SK-N-SH (cell line): ENCODE data around the gene NOD1. TPM values are rescaled to one million over a fixed set of nuclear protein-coding genes. Genes with fewer than 3 reads are reported as not detected.

ENCODE experiments used
- CTCF ChIA-PET: fragments of 300-600, 350-600 bp; formaldehyde crosslinking; extraction: SDS; loops from one replicate; lab custom pipeline; 2021; lab: Yijun Ruan, JAX
- POLR2A ChIA-PET: fragments of 350-600 bp; sonication (Branson Sonifier 250); formaldehyde crosslinking; extraction: SDS; loops from one replicate; lab custom pipeline; 2020; ENCODE audit warnings: antibody characterized with exemption, inconsistent platforms; lab: Yijun Ruan, JAX
- DNase-seq: peaks from one replicate; pipeline ENCODE4 v3.0.0; 2012
- H2AFZ ChIP-seq: fragments of 200-600 bp; sonication (generic); 2 replicates; pipeline ENCODE4 v1.8.1; 2016; ENCODE audit warnings: antibody characterized with exemption, mild to moderate bottlenecking, low read depth
- H3F3A ChIP-seq: fragments of 200-600 bp; sonication (generic); replicated peaks from 2 replicates; pipeline ENCODE3; 2016; ENCODE audit warnings: antibody characterized with exemption, mild to moderate bottlenecking; ENCODE audit not compliant: insufficient read depth
- H3K27ac ChIP-seq, 2 experiments: fragments of 200-500 bp in 1 of 2; fragments of 200-600 bp in 1 of 2; sonication (Bioruptor generic) in 1 of 2; sonication (generic), shearing (Covaris generic) in 1 of 2; 2 replicates each; pipeline versions ENCODE4 v1.5.1 to v1.6.1; 2014 to 2016; ENCODE audit warnings: low read depth in 2 of 2, inconsistent platforms in 1 of 2, low read length in 1 of 2, mild to moderate bottlenecking in 1 of 2, mixed read lengths in 1 of 2
- H3K27me3 ChIP-seq: fragments of 200-600 bp; sonication (generic), shearing (Covaris generic); 2 replicates; pipeline ENCODE4 v1.6.1; 2016; ENCODE audit warnings: mixed run types; ENCODE audit not compliant: insufficient read depth
- H3K36me3 ChIP-seq, 2 experiments: fragments of 200-500 bp in 1 of 2; fragments of 200-600 bp in 1 of 2; sonication (Bioruptor generic) in 1 of 2; sonication (generic) in 1 of 2; replicated peaks in 1 of 2; 2 replicates each; pipeline versions ENCODE3 to v1.5.1; 2014 to 2016; ENCODE audit warnings: low read length in 1 of 2, mild to moderate bottlenecking in 1 of 2; ENCODE audit not compliant: insufficient read depth in 2 of 2, control insufficient read depth in 1 of 2
- H3K4me1 ChIP-seq, 2 experiments: fragments of 200-500 bp in 1 of 2; fragments of 200-600 bp in 1 of 2; sonication (Bioruptor generic) in 1 of 2; sonication (generic), shearing (Covaris generic) in 1 of 2; 2 replicates each; pipeline versions ENCODE4 v1.5.1 to v1.6.1; 2014 to 2016; ENCODE audit warnings: low read depth in 1 of 2, low read length in 1 of 2, mixed run types in 1 of 2; ENCODE audit not compliant: insufficient read depth in 2 of 2, control insufficient read depth in 1 of 2
- H3K4me2 ChIP-seq: fragments of 200-600 bp; sonication (generic), shearing (Covaris generic); 2 replicates; pipeline ENCODE4 v1.6.1; 2017; ENCODE audit warnings: mixed run types
- H3K4me3 ChIP-seq, 2 experiments: fragments of 200-500 bp in 1 of 2; fragments of 200-600 bp in 1 of 2; sonication (Bioruptor generic) in 1 of 2; sonication (generic), shearing (Covaris generic) in 1 of 2; 2 replicates each; pipeline versions ENCODE4 v1.5.1 to v1.8.1; 2014 to 2016; ENCODE audit warnings: low read depth in 2 of 2, inconsistent platforms in 1 of 2, low read length in 1 of 2, mild to moderate bottlenecking in 1 of 2, mixed read lengths in 1 of 2, moderate library complexity in 1 of 2
- H3K79me2 ChIP-seq: fragments of 200-600 bp; sonication (generic); 2 replicates; pipeline ENCODE4 v1.8.1; 2017; ENCODE audit warnings: mild to moderate bottlenecking; ENCODE audit not compliant: insufficient read depth
- H3K9ac ChIP-seq: fragments of 200-600 bp; sonication (generic); 2 replicates; pipeline ENCODE4 v1.6.1; 2017; ENCODE audit warnings: mixed run types
- H3K9me2 ChIP-seq: fragments of 200-600 bp; sonication (generic); 2 replicates; pipeline ENCODE4 v1.6.1; 2017; ENCODE audit warnings: mixed run types
- H3K9me3 ChIP-seq: fragments of 200-600 bp; sonication (generic); 2 replicates; pipeline ENCODE4 v1.6.1; 2017; ENCODE audit warnings: mixed run types, mild to moderate bottlenecking, moderate library complexity
- H4K20me1 ChIP-seq: fragments of 200-600 bp; sonication (generic); 2 replicates; pipeline ENCODE4 v1.6.1; 2017; ENCODE audit warnings: mild to moderate bottlenecking, mixed run types; ENCODE audit not compliant: insufficient read depth
- EP300 ChIP-seq, 2 experiments: IDR thresholded peaks; 2 replicates each; pipeline versions ENCODE4 v1.4.0 to v1.6.1; 2012; ENCODE audit warnings: borderline replicate concordance in 1 of 2, low read depth in 1 of 2, low read length in 1 of 2
- FOXJ3 ChIP-seq: sonication (generic); formaldehyde crosslinking; IDR thresholded peaks from 2 replicates; pipeline ENCODE4 v1.5.1; 2020; ENCODE audit warnings: mild to moderate bottlenecking, missing genetic modification reagents
- FOXM1 ChIP-seq: IDR thresholded peaks from 2 replicates; pipeline ENCODE4 v1.4.0; 2012; ENCODE audit warnings: low read depth, mild to moderate bottlenecking
- GATA2 ChIP-seq: sonication (generic); formaldehyde crosslinking; IDR thresholded peaks from 2 replicates; pipeline ENCODE4 v1.5.0; 2020; ENCODE audit warnings: mild to moderate bottlenecking, missing genetic modification reagents
- JUND ChIP-seq: IDR thresholded peaks from 2 replicates; pipeline ENCODE4 v1.4.0; 2012
- MXI1 ChIP-seq: IDR thresholded peaks from 2 replicates; pipeline ENCODE4 v1.6.1; 2012; ENCODE audit warnings: mild to moderate bottlenecking, low read depth, low read length, improper control_type of control experiment
- NFIC ChIP-seq: IDR thresholded peaks from 2 replicates; pipeline ENCODE4 v1.4.0; 2012; ENCODE audit warnings: borderline replicate concordance
- POLR2AphosphoS5 ChIP-seq: IDR thresholded peaks from 2 replicates; pipeline ENCODE4 v1.6.1; 2012; ENCODE audit warnings: low read depth, low read length
- RAD21 ChIP-seq: IDR thresholded peaks from 2 replicates; pipeline ENCODE4 v1.6.1; 2012; ENCODE audit warnings: mild to moderate bottlenecking, low read length
- TAF1 ChIP-seq: IDR thresholded peaks from 2 replicates; pipeline ENCODE4 v1.6.1; 2012; ENCODE audit warnings: low read depth, mild to moderate bottlenecking, low read length, moderate library complexity, borderline replicate concordance
- TCF12 ChIP-seq: IDR thresholded peaks from 2 replicates; pipeline ENCODE4 v1.4.0; 2012
- WGBS: methylation state at CpG from one replicate; pipeline ENCODE4 v1.1.6; 2017; ENCODE audit warnings: low lambda C conversion rate; 5-methylcytosine and 5-hydroxymethylcytosine counted together
- polyA plus RNA-seq, 3 experiments: library from polyadenylated mRNA; depleted of rRNA; stranded (reverse); fragments of >200 nt; gene quantifications; 2 replicates each; pipeline ENCODE4 v1.2.3, GENCODE V29; 2012
- TF ChIP-seq, protein P1 (sequence below): IDR thresholded peaks from 2 replicates; pipeline ENCODE4; 2012
- TF ChIP-seq, protein P2 (sequence below): fragments of 200-600 bp; sonication (generic); IDR thresholded peaks from 2 replicates; pipeline ENCODE4 v1.6.1; 2017; ENCODE audit warnings: antibody characterized with exemption, mild to moderate bottlenecking, moderate library complexity
- TF ChIP-seq, protein P3 (sequence below): fragments of 150-350 bp; IDR thresholded peaks from 2 replicates; pipeline ENCODE4 v1.6.1; 2016; ENCODE audit warnings: mild to moderate bottlenecking, low read depth, low read length
- TF ChIP-seq, protein P4 (sequence below): IDR thresholded peaks from 2 replicates; pipeline ENCODE4 v1.6.1; 2012; ENCODE audit warnings: mild to moderate bottlenecking, low read depth, low read length, moderate library complexity
- TF ChIP-seq, protein P5 (sequence below): fragments of 150-350 bp; IDR thresholded peaks from 2 replicates; pipeline ENCODE4 v1.6.1; 2017; ENCODE audit warnings: antibody characterized with exemption, low read length, low read depth, borderline replicate concordance
- TF ChIP-seq, protein P6 (sequence below): IDR thresholded peaks from 2 replicates; pipeline ENCODE4 v1.4.0; 2012; ENCODE audit warnings: low read depth, borderline replicate concordance

NOD1 gene
- polyA plus RNA-seq, 1 of the 3 experiments (the other 2 are of a cell fraction) = 5.5 TPM

DNA sequence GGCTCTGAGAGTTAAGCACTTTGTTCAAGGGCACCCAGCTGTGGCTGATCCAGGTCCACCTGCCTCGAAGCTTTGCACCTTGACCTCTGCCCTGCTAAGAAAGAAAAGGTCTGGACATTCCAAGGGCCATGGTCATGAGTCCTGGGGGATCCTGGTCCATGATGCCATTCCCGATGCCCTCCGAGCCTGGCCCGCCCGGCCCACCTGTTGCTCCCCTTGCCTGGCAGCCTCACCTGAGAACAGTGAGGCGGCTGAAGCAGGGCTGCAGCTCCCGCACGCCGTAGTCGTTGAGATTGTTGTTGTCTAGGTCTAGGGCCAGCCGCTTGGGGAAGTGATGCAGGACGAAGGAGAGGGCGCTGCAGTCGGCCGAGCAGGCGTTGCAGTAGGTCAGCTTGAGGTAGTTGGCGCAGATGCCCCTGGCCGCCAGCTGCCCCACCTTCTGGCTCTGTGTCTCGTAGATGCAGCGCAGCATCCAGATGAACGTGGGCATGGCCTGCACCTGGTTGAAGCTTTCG lies 27.5 kb downstream of the NOD1 start:
- Histone ChIP-seq H3K79me2 (no peaks in the 10 kb centered on the region), H3K4me2 (no peak overlapping the region), H3K4me1 (peaks cover 0 to 27% of the 10 kb centered on the region in 2 experiments; a peak in 1 of 4 replicates), H3K9ac (no peak overlapping the region), H3K27ac (no peak overlapping the region), H2AFZ (no peak overlapping the region), H3K36me3 (peaks cover 30 to 48% of the 10 kb centered on the region in 2 experiments), H3K4me3 (no peak overlapping the region), H4K20me1 (no peaks in the 10 kb centered on the region), H3K27me3 (no peaks in the 10 kb centered on the region), H3K9me2 (no peaks in the 10 kb centered on the region)
- ChIA-PET CTCF (interaction anchor here (1.3 to 4.3 kb wide), 2 partner anchors 9 to 232 kb away, joined by 3 to 22 read pairs; partner anchors contain the start of gene CRHR2), POLR2A (no interaction called here)
- peak; percentile 9 for DNase-seq
- WGBS = 98% methylated on average over 20 of the region's 22 CpGs
- no peak for TF ChIP-seq MXI1
- no peak for TF ChIP-seq NFIC
- no peak for TF ChIP-seq TCF12
- TF ChIP-seq, protein P1, sequence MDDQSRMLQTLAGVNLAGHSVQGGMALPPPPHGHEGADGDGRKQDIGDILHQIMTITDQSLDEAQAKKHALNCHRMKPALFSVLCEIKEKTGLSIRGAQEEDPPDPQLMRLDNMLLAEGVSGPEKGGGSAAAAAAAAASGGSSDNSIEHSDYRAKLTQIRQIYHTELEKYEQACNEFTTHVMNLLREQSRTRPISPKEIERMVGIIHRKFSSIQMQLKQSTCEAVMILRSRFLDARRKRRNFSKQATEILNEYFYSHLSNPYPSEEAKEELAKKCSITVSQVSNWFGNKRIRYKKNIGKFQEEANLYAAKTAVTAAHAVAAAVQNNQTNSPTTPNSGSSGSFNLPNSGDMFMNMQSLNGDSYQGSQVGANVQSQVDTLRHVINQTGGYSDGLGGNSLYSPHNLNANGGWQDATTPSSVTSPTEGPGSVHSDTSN = no peak
- no peak for TF ChIP-seq FOXJ3 (CRISPR knock-in tag)
- no peak for TF ChIP-seq GATA2 (CRISPR knock-in tag)
- TF ChIP-seq JUND = no peak
- TF ChIP-seq, protein P2, sequence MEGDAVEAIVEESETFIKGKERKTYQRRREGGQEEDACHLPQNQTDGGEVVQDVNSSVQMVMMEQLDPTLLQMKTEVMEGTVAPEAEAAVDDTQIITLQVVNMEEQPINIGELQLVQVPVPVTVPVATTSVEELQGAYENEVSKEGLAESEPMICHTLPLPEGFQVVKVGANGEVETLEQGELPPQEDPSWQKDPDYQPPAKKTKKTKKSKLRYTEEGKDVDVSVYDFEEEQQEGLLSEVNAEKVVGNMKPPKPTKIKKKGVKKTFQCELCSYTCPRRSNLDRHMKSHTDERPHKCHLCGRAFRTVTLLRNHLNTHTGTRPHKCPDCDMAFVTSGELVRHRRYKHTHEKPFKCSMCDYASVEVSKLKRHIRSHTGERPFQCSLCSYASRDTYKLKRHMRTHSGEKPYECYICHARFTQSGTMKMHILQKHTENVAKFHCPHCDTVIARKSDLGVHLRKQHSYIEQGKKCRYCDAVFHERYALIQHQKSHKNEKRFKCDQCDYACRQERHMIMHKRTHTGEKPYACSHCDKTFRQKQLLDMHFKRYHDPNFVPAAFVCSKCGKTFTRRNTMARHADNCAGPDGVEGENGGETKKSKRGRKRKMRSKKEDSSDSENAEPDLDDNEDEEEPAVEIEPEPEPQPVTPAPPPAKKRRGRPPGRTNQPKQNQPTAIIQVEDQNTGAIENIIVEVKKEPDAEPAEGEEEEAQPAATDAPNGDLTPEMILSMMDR = no peak
- no peak for TF ChIP-seq POLR2AphosphoS5
- TF ChIP-seq, protein P3, sequence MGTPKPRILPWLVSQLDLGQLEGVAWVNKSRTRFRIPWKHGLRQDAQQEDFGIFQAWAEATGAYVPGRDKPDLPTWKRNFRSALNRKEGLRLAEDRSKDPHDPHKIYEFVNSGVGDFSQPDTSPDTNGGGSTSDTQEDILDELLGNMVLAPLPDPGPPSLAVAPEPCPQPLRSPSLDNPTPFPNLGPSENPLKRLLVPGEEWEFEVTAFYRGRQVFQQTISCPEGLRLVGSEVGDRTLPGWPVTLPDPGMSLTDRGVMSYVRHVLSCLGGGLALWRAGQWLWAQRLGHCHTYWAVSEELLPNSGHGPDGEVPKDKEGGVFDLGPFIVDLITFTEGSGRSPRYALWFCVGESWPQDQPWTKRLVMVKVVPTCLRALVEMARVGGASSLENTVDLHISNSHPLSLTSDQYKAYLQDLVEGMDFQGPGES = no peak
- TF ChIP-seq FOXM1 = no peak
- no peak for TF ChIP-seq RAD21
- TF ChIP-seq EP300 (IDR thresholded peaks at IDR 0.05; ENCODE audit: borderline replicate concordance in 1 of 2, low read depth in 1 of 2, low read length in 1 of 2) = no peak
- TF ChIP-seq, protein P4, sequence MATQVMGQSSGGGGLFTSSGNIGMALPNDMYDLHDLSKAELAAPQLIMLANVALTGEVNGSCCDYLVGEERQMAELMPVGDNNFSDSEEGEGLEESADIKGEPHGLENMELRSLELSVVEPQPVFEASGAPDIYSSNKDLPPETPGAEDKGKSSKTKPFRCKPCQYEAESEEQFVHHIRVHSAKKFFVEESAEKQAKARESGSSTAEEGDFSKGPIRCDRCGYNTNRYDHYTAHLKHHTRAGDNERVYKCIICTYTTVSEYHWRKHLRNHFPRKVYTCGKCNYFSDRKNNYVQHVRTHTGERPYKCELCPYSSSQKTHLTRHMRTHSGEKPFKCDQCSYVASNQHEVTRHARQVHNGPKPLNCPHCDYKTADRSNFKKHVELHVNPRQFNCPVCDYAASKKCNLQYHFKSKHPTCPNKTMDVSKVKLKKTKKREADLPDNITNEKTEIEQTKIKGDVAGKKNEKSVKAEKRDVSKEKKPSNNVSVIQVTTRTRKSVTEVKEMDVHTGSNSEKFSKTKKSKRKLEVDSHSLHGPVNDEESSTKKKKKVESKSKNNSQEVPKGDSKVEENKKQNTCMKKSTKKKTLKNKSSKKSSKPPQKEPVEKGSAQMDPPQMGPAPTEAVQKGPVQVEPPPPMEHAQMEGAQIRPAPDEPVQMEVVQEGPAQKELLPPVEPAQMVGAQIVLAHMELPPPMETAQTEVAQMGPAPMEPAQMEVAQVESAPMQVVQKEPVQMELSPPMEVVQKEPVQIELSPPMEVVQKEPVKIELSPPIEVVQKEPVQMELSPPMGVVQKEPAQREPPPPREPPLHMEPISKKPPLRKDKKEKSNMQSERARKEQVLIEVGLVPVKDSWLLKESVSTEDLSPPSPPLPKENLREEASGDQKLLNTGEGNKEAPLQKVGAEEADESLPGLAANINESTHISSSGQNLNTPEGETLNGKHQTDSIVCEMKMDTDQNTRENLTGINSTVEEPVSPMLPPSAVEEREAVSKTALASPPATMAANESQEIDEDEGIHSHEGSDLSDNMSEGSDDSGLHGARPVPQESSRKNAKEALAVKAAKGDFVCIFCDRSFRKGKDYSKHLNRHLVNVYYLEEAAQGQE = no peak
- TF ChIP-seq, protein P5, sequence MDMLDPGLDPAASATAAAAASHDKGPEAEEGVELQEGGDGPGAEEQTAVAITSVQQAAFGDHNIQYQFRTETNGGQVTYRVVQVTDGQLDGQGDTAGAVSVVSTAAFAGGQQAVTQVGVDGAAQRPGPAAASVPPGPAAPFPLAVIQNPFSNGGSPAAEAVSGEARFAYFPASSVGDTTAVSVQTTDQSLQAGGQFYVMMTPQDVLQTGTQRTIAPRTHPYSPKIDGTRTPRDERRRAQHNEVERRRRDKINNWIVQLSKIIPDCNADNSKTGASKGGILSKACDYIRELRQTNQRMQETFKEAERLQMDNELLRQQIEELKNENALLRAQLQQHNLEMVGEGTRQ = no peak
- no peak for TF ChIP-seq TAF1
- TF ChIP-seq, protein P6, sequence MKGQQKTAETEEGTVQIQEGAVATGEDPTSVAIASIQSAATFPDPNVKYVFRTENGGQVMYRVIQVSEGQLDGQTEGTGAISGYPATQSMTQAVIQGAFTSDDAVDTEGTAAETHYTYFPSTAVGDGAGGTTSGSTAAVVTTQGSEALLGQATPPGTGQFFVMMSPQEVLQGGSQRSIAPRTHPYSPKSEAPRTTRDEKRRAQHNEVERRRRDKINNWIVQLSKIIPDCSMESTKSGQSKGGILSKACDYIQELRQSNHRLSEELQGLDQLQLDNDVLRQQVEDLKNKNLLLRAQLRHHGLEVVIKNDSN = no peak
- TF ChIP-seq, all 33 proteins: peak for 0
- H3F3A ChIP-seq = no peaks in the 10 kb centered on the region
- H3K9me3 ChIP-seq = no peaks in the 10 kb centered on the region
